ENCODE measurements around the gene RNU6-9. TPM values are rescaled to one million over a fixed set of nuclear protein-coding genes. Genes with fewer than 3 reads are reported as not detected.

RNU6-9 gene
- total RNA-seq, 1 donor from 2014 or later: not detected

DNA sequence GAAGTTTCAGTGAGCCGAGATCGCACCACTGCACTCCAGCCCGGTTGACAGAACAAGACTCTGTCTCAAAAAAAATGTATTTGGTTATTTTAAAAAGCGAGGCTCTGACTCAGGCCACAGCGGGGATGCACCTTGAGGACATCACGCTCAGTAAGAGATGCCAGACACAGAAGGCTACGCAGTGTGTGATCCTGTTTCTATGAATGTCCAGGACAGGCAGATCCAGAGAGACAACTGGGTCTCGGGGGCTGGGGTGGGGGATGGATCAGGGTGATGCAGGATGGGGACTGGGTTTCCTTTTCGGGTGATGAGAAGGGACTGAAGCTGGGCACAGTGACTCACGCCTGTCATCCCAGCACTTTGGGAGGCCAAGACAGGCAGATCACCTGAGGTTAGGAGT is 5.7 kb upstream of the RNU6-9 start:
- peaks cover 23% of the 10 kb centered on the region for H3K79me2 ChIP-seq (ENCODE audit: insufficient read depth, low read length)
- no peak for FAIRE-seq

GRCh38 chr19:888581-889385 is 4.5 kb upstream of the RNU6-9 start:
- H3K4me3 ChIP-seq (ENCODE audit: insufficient read depth, low read depth, low read length): no peak overlapping the region
- H3K4me2 ChIP-seq (ENCODE audit: low read length): no peak overlapping the region
- H3K9me3 Mint-ChIP-seq (ENCODE audit: unreplicated experiment): no peaks in the 10 kb centered on the region
- peaks cover 23% of the 10 kb centered on the region for H3K79me2 ChIP-seq (ENCODE audit: insufficient read depth, low read length)
- no peaks in the 10 kb centered on the region for H3K27me3 Mint-ChIP-seq (ENCODE audit: low read depth, unreplicated experiment)
- no peaks in the 10 kb centered on the region for H4K20me1 ChIP-seq (ENCODE audit: insufficient read depth, low read length)
- H3K27ac ChIP-seq (ENCODE audit: low read depth, low read length): no peak overlapping the region
- H3K9me3 ChIP-seq (ENCODE audit: insufficient read depth, low read depth, low read length): no peaks in the 10 kb centered on the region
- no peak overlapping the region for H3K27ac Mint-ChIP-seq (ENCODE audit: unreplicated experiment)
- H2AFZ ChIP-seq (ENCODE audit: low read depth, low read length): no peak overlapping the region
- no peak overlapping the region for H3K4me3 Mint-ChIP-seq (ENCODE audit: unreplicated experiment)
- H3K4me1 Mint-ChIP-seq (ENCODE audit: low read depth, unreplicated experiment): no peaks in the 10 kb centered on the region
- TF ChIP-seq, protein P1, sequence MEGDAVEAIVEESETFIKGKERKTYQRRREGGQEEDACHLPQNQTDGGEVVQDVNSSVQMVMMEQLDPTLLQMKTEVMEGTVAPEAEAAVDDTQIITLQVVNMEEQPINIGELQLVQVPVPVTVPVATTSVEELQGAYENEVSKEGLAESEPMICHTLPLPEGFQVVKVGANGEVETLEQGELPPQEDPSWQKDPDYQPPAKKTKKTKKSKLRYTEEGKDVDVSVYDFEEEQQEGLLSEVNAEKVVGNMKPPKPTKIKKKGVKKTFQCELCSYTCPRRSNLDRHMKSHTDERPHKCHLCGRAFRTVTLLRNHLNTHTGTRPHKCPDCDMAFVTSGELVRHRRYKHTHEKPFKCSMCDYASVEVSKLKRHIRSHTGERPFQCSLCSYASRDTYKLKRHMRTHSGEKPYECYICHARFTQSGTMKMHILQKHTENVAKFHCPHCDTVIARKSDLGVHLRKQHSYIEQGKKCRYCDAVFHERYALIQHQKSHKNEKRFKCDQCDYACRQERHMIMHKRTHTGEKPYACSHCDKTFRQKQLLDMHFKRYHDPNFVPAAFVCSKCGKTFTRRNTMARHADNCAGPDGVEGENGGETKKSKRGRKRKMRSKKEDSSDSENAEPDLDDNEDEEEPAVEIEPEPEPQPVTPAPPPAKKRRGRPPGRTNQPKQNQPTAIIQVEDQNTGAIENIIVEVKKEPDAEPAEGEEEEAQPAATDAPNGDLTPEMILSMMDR (IDR thresholded peaks at IDR 0.05; ENCODE audit: insufficient read depth, low read depth, low read length): no peak
- TF ChIP-seq EZH2 (IDR thresholded peaks at IDR 0.05; ENCODE audit: insufficient read depth, low read length): no peak
- H3K9ac ChIP-seq (ENCODE audit: low read length): no peak overlapping the region
- peaks cover 11% of the 10 kb centered on the region for H3K36me3 Mint-ChIP-seq (ENCODE audit: low read depth, unreplicated experiment)
- H3K36me3 ChIP-seq (ENCODE audit: insufficient read depth, low read length): no peaks in the 10 kb centered on the region
- no peaks in the 10 kb centered on the region for H3K4me1 ChIP-seq (ENCODE audit: insufficient read depth, low read length)
- H3K27me3 ChIP-seq (ENCODE audit: insufficient read depth, low read length): no peaks in the 10 kb centered on the region
- FAIRE-seq (no peak), DNase-seq (ENCODE audit: low read depth) (no peak)

More for the DNA sequence above, 5.7 kb upstream of the RNU6-9 start:
- no peaks in the 10 kb centered on the region for H3K9me3 ChIP-seq (ENCODE audit: insufficient read depth, low read depth, low read length)
- no peak overlapping the region for H3K4me3 ChIP-seq (ENCODE audit: insufficient read depth, low read depth, low read length)
- peaks cover 2% of the 10 kb centered on the region for H3K36me3 ChIP-seq (ENCODE audit: insufficient read depth, low read length)
- H2AFZ ChIP-seq (ENCODE audit: low read depth, low read length): no peak overlapping the region
- no peaks in the 10 kb centered on the region for H3K4me1 ChIP-seq (ENCODE audit: insufficient read depth, low read length)
- H3K27ac ChIP-seq (ENCODE audit: low read depth, low read length): no peak overlapping the region
- no peak overlapping the region for H3K4me3 Mint-ChIP-seq (ENCODE audit: unreplicated experiment)
- H3K27me3 Mint-ChIP-seq (ENCODE audit: low read depth, unreplicated experiment): no peaks in the 10 kb centered on the region
- H3K27ac Mint-ChIP-seq (ENCODE audit: unreplicated experiment): no peak overlapping the region
- H3K27me3 ChIP-seq (ENCODE audit: insufficient read depth, low read length): no peaks in the 10 kb centered on the region
- no peak for DNase-seq (ENCODE audit: low read depth)
- H3K36me3 Mint-ChIP-seq (ENCODE audit: low read depth, unreplicated experiment): peaks cover 7% of the 10 kb centered on the region
- no peak overlapping the region for H3K4me2 ChIP-seq (ENCODE audit: low read length)
- no peak overlapping the region for H3K9ac ChIP-seq (ENCODE audit: low read length)
- no peaks in the 10 kb centered on the region for H3K9me3 Mint-ChIP-seq (ENCODE audit: unreplicated experiment)
- peaks cover 2% of the 10 kb centered on the region for H4K20me1 ChIP-seq (ENCODE audit: insufficient read depth, low read length)
- TF ChIP-seq, protein P1 (IDR thresholded peaks at IDR 0.05; ENCODE audit: insufficient read depth, low read depth, low read length): no peak
- no peak for TF ChIP-seq EZH2 (IDR thresholded peaks at IDR 0.05; ENCODE audit: insufficient read depth, low read length)
- H3K4me1 Mint-ChIP-seq (ENCODE audit: low read depth, unreplicated experiment): no peaks in the 10 kb centered on the region
